PC-3 (cell line): ENCODE data around the gene REC114.

Experiments used
- EZH2 ChIP-seq: fragments of 300-600 bp; sonication (generic); IDR thresholded peaks from one replicate; pipeline ENCODE4 v1.6.1; 2017; ENCODE audit warnings: antibody characterized with exemption, mild to moderate bottlenecking, low read length; ENCODE audit not compliant: unreplicated experiment
- EZH2phosphoT487 ChIP-seq: fragments of 300-600 bp; sonication (generic); IDR thresholded peaks from 2 replicates; pipeline ENCODE4 v1.6.1; 2018; ENCODE audit warnings: mild to moderate bottlenecking, antibody characterized with exemption, low read length, borderline replicate concordance
- TF ChIP-seq, protein P1 (sequence below): fragments of 300-600 bp; sonication (generic); conservative IDR thresholded peaks from 2 replicates; pipeline ENCODE4 v1.5.1; 2017; ENCODE audit warnings: antibody characterized with exemption, low read depth, mild to moderate bottlenecking, low read length

DNA sequence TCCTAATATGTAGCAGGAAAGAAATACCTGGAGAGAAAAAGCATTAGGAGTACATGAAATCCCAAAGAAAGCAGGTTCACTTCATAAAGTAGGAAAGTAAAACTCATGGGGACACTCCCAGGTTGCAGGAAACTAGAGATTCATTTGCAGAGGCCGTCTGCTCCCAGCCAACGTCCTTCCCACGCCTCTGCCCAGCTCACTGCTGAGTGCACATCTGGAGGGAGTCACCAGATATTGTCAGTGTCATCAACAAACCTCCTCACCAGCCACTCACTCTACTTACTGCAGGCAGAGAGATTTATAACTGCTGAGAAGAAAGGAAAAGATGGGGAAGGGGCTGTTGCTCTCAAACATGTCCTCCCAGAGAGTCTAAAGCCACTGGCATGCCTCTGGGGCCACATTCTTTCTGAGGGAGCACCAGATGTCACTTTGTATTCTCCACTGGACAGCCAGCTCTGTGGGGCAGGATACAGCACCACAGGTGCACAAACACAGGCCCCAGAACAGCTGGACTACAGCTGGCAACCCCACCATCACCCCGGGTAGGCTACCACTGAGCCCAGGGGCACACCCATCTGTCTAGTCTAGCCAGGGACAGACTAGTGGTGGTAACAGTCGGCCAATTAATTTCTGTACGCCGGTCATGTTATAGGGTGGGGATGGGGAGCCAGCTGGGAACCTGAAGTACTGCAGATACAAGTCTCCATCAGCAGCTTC, 125.8 kb downstream of the REC114 start:
- TF ChIP-seq, protein P1, sequence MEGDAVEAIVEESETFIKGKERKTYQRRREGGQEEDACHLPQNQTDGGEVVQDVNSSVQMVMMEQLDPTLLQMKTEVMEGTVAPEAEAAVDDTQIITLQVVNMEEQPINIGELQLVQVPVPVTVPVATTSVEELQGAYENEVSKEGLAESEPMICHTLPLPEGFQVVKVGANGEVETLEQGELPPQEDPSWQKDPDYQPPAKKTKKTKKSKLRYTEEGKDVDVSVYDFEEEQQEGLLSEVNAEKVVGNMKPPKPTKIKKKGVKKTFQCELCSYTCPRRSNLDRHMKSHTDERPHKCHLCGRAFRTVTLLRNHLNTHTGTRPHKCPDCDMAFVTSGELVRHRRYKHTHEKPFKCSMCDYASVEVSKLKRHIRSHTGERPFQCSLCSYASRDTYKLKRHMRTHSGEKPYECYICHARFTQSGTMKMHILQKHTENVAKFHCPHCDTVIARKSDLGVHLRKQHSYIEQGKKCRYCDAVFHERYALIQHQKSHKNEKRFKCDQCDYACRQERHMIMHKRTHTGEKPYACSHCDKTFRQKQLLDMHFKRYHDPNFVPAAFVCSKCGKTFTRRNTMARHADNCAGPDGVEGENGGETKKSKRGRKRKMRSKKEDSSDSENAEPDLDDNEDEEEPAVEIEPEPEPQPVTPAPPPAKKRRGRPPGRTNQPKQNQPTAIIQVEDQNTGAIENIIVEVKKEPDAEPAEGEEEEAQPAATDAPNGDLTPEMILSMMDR = no peak
- TF ChIP-seq EZH2 (no peak), EZH2phosphoT487 (no peak)
